Stimulated activated CD4-positive, alpha-beta T cell treated with anti-CD3 and anti-CD28 coated beads, Interleukin-1b, Interleukin-23, amount 100 ng/mL, for 1 hour (primary cell): ENCODE data around the gene UTF1.

Source experiments
- DNase-seq, 2 donors: peaks; one replicate each; pipeline ENCODE4 v3.0.0-alpha.2; 2020; ENCODE audit warnings: low read depth in 2 of 2

UTF1 gene

DNA sequence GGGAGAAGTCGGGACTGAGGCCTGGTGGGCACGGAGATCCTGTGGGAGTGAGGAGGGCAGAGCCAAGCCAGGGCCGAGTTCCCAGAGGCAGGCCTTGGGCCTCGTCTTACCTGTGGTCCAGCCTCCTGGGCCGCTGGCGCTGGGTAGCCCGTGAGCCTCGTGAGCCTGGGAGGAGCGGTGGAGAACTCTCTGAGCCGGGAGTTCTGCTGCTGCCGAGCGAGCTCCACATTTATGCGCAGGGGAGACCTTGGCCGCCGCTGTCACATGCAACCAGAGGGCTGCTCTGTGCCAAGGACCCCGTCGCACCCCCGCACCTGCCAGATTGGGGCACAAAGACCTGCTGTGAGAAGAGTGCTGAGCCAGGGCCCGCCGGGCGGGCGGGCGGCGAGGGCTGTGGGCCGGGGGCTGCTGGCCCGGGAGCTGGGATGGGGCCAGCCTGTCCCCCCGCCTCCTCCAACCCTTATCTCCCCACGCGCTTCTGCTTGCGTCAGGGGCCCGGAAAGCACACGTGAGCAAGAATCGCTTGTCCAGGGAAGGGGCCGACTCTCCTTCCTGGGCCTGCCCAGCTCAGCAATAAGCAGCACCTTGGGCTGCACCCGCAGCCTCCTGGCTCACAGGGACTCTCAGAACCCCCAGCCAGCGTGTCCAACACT, 17.8 kb downstream of the UTF1 start:
- no peak for DNase-seq

DNA sequence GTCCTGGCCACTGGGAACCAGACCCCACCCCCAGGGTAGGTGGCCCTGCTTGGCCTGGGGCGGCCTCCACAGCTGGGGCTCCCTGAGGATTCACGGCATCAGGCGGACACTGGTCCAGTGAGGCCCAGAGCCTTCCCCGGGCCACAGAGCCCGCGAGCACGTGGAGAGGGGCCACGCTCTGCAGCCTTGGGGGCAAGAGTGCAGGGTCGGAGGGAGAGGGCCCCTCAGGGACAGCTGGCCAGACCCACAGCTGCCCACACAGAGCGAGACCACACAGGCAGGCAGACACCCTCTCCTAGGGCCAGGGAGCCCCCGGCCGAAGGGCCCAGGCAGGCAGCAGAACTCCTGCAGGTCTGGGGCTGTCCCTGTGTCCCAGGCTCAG, 18.3 kb downstream of the UTF1 start:
- no peak for DNase-seq

DNA sequence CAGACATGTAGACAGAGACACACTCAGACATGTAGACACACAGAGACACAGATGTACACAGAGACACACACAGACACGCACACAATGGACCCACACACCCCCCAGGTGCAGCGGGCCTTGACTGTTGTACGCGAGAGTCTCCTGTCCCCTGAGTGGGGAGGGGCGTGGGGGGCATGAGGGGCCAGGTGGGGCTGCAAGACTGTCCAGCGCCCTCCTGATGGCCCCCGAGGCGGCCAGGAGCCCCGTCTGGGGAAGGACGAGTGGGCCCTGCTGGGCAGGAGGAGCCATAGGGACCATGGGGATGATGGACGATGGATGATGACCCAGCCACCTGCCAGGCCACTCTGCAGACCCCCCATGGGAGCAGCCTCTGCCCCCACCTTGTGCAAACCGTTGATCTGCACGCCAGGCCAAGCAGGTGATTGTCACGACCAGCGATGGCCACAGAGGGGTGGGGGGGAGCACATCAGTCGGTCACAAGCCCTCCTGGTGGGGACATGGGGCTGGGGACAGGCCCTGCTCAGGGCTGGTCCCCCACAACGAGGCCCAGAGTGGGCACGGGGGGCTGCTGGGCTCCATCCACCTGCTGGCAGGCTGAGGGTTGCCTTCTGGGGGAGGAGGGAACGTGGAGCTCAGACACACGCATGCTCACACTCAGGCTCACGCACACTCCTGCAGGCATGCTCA, 19.2 kb downstream of the UTF1 start:
- no peak for DNase-seq

DNA sequence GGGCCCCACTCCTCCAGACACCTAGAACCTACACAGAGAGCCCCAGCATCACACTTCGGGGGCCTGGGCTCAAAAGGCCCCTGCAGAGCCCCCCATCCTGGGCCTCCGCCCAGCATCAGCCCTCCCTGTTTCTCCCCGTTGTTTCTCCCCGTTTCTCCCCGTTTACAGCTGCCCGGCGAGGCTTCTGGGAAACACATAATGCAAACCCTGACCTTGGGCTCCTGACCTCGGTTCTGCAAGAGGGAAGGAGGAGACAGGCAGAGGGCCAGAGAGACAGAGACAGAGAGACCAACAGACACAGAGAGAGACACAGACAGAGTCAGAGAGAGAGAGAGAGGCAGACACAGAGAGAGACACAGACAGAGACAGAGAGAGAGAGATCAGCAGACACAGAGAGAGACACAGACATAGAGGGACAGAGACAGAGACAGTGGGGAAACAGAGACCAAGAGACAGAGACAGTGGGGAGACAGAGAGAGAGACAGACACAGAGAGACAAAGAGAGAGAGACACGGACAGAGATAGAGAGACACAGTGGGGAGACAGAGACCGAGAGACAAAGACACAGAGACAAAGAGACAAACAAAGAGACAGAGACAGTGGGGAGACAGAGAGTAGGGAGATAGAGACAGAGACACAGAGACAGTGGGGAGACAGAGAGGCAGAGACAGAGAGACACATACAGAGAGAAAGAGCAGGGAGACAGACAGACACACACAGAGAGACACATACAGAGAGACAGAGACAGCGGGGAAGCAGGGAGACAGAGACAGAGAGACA, 20.1 kb downstream of the UTF1 start:
- no peak for DNase-seq

DNA sequence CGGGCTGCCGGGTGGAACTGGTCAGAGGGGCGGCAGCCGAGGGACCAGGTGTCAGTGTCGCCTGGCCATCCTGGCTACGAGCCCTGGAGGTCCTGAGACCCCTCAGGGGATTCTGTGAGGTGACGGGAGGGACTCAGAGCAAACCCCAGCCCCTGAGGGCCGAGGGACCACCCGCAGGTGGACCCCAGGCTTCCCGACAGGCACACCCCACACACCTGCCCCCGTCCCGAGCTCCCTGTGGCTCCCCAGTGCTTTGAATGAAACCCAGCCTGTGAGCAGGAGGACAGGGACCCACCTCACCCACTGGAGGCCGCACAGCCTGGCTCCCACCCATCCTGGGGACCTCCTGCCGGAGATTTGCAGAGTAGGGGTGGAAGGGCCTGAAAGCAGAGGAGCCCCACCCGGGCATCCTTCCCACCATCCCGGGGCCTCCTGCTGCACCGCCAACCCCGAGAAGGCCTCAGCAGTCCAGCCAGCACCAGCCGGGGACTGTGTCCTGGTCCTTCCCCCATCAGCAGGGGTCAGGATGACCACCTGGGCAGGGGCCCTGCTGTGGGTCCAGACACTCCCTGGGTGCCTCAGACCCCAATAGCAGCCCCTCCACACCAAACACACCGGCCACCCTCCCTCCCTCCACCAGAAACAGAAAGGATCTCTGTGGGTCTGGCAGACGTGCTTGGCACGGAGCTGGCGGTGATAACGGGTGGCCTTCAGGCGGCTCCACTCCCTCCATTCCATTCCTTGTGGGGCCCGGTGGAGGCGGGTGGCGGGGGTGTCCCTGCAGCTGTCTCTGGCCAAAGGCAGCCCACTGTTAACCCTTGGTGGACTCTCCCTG, 21.6 kb downstream of the UTF1 start:
- no peak for DNase-seq

DNA sequence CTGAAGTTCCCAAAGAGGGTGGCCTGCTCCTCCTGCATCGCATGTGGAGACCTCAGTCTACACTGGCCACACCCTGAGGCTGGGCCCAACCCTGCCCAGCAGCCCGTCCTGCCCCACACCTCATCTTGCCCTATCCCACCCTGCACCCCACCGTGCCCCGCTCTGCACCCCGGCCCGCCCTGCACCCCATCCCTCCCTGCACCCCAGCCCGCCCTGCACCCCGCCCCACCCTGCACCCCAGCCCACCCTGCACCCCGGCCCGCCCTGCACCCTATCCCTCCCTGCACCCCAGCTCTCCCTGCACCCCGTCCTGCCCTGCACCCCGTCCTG, 22.2 kb downstream of the UTF1 start:
- no peak for DNase-seq

DNA sequence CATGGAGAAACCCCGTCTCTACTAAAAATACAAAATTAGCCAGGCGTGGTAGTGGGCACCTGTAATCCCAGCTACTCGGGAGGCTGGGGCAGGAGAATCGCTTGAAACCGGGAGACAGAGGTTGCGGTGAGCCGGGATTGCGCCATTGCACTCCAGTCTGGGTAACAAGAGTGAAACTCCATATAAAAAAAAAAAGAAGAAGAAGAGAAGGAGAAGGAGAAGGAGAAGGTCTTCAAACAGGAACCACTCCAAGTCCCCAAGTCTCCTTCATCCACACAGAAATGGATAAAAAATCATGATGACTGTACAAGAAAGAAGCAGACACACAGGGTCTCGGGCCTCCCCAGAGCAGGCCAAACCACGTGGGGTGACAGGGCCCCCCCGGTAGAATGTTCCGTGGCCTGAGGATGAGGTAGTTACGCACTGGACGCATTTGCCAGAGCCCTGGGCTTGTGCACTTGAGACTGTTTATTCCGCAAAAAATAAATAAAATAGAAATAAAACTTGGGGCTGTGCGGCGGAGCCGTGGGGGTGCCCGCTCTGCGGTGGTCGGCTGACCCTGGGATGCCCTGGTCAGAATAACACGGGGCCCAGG, 23.4 kb downstream of the UTF1 start:
- DNase-seq, result no peak

DNA sequence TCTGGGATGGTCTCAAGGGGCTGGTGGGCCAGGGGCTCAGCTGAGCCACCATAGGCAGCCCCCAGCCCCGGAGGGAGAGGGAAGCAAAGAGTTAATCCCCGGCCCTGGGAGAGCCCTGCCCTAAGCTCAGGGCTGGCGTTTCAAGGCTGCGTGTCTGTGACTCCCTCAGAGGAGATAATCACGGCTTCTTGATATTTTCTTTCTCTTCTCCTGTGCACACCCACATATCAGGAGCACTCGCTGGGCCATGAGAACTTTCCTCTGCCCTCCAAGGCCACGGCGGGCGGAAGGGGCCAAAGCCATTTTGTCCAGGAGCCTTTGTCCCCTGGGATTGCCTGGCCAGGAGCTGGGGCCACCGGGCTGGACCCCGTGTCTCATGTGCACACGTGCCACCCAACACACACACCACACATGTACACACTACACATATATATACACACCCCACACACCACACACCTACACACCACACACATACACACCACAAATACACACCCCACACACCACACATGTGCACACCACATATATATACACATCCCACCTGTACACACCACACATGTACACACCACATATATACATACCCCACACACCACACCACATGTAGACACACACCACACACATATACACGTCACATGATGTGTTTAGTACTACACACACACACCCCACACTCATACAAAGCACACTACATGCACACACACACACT, 24.6 kb downstream of the UTF1 start:
- no peak for DNase-seq

DNA sequence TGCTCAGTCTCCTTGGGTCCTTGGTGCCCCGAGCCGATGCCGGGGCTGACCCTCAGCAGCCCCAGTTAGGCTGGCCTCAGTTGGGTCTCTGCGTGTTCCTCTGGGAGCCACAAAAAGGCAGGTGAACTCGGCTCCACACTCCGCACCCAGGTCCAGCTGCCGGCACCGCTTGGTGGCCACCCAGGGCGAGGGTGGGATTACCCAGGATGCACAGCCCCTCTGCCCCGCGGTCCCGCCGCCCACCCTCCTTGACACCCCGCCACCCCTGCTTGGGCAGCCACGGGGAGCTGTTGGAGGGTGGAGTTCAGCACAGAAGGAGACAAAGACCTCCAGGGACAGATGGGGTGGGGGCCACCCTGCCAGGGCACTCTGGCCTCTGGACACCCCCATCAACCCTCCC, 25.3 kb downstream of the UTF1 start:
- DNase-seq, result no peak

DNA sequence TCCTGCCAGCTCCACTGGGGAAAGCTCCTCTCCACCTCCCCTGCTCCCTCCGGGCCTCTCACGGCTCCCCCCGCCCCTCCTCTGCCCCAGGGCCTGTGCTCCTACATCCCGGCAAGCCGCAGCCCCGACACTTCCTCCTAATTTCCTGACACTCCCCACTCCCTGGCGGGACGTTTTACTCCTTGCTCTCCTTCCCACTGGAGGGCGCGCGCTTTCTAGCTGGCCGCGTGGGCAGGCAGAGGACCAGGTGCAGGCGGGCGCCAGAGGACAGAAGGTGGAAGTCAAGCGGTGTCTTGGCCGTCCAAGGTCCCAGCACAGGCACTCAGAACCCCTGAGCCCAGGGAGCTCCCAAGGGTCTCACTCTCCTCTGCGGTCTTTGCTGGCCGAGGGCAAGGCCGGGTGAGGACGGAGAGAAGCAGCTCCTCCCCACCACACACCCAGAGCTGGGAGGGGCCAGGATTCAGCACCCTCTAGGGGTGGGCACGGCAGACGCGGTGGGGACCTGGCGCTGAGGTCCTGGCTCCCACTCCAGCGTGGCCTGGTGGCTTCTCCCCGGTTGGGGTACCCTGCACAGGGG, 27.6 kb downstream of the UTF1 start:
- no peak for DNase-seq

DNA sequence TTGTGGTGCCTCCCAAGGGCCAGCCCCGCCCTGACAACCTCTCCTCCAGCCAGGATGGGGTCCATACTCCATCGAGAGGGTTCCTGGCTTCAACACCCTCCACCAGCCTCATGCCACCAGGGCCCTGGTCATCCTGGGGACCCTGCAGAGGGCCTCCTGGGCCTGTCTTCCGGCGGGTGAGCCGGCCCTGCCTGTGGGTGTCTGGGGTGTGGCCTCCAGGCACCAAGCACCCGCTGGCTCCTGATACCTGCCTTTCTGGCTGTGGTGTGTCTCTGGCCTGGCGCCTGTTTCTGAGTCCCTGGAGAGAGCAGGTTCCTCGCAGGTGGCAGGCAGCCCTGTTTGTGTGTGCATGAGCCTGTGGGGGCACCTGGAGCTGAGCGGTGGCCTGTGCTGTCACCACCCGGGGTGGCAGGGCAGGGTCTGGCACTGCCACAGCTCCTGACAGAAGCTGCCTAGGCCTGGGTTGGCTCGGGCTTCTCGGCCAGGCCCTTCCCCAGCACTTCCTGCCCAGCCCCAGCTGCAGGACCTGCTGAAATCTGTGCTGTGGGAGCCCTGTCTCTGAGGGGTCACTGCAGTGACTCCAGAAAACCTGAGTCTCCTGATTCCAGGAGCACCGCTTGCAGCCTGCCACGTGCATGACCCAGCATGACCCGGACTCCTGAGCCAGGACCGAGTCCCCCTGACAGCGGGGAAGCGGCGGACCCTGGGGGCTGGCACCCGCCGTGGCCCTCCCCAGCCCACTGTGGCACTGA, 28.2 kb downstream of the UTF1 start:
- DNase-seq, result no peak

DNA sequence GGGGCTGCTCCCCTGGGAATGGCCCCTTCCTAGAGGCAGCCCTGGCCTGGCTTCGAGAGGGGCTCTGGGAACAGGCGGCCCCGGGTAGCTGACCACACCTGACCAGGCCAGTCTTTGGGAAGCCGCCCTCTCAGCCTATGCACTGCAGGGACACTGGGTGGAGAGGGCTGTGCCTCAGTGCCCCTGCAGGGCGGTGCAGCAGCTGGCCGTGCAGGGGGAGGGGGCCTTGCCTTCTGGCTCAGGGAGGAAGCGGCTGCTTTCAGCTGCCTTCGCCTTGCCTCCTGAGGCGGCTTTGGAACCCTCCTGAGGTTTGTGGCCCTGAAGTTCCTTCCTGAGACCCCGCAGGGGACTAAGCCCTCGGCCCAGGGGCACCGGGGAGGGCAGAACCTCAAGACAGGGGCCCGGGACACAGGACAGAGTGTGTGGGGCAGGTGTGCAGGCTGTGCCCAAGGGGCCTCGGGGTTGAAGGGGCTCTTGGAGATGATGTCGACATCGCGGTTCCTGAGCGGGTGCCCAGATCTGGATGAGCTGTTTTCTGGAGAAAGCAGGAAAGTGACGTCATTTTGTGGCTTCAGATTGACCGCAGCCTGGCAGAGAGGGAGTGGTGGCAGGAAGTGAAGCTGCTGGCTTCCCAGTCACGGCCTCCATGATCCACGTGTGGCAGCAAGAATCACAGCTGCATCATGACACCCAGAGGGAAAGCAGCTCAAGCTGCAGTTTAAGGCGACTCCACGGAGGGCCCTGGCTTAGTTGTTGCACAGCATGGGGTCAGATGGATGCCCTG, 29.0 kb downstream of the UTF1 start:
- peak; percentile 47 to 50 for DNase-seq

DNA sequence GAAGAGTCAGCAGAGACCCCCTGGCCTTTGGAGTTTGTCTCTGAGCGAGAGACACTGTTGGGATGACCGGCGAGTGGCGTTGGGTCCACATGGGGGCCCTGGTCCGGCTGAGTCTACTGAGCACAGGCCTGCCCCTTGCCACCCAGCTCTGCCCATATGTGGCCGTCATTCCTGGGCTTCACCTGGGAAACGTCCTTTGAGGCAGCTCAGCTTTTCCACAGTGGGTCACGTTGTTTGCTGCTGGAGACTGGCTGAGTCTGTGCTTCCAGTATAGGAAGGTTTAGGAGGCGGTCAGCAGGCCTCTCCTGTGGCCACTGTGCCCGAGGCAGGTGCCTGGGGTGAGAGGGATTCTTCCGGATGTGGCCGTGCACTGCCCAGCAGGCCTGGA, 29.6 kb downstream of the UTF1 start:
- no peak for DNase-seq

DNA sequence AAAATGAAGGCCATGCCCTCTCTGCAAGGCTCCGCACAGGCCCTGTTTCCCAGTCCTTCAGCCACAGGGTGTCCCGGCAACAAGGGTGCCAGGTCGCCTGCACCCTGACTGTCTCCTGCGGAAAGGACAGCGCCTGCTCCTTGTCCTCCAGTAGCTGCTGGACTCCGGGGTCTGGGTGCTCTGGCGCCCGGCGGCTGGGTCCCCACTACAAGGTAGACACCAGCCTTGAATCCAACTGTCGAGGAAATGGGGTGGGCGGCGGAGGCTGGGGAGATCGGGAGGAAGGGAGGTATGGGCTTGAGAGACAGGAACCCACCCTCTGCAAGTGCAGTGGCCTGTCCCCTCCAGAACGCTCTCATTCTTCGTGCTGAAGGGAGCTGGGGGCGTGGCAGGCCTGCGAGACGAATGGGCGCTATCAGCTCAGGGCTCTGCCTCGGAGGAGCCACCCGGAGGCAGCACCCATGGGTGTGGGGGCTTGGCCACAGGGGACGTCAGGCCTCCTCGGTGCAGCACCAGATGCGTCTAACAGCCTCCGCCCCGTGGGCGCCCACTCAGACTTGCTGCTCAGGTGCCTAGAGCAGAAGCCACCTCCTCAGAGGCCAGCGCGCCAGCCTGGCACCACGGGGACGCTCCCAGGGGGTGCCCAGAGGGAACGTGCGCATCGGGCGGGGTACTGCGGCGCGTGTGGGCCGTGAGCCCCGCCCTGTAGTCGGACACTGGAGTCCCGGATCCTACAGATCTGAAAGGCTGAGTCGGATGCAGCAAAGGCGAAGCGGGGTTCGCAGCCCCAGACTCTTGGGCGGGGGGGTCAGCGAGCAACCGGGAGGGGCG, 31.1 kb downstream of the UTF1 start:
- DNase-seq, result no peak

DNA sequence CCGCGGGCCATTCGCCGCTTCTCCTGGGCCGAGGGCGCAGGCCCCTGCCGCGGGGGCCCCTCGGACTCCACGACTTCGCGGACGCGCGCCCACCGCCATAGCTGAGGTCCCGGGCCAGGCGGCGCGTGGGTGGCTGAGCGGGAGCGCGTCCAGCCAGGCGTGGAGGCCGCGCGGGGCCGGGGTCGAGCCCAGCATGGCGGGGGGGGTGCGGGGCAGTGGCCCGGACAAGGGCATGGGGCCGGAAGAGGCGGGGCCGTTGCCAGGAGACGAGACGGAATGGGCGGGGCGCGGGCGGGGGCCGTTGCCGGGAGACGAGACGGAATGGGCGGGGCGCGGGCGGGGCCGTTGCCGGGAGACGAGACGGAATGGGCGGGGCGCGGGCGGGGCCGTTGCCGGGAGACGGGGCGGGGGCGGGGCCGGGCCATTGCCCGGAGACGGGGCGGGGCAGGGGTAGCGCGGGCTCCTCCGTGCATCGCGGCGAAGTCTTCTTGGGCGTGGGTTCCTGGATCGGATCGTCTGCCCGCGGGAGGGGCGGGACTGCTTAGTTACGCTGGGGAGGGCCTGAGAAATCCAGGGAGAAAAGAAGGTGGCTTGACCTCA, 31.8 kb downstream of the UTF1 start:
- DNase-seq, result peak; percentile 72 to 76

DNA sequence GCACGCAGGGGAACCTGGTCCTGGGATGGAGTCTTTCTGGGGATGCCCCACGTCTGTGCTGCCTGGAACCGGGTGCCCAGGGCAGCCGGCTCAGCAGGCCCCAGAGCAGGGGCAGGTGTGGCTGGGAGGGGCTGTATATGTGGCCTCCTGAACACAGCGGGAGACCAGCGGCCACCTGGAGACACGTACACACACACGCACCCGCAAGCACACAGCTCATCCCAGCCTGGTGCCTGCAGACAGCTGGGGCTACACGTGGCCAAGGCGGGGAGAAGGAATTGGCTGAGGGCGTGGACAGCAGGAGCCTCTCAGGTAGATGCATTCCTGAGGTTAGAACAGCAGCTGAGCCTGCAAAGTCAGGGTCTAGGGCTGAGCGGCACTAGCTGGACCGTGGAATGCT, 32.7 kb downstream of the UTF1 start:
- DNase-seq, result no peak

DNA sequence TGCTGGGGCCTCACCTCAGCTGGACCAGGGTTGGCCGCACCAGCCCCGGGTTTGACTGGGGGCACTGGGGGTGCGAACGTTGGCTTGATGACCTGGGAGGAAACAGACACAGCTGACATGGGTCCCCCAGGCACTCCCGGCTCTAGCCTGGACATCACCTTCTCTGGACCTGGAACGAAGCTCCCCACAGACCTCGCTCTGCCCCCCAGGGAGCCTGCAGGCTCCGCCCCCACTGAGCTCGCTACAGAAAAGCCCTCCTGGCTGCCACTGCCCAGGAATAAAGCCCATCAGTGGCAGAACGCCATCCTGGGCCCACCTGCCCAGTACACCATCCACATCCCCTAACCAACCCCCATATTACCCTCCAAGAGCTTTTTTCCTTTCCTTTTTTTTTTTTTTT, 33.7 kb downstream of the UTF1 start:
- DNase-seq, result no peak

DNA sequence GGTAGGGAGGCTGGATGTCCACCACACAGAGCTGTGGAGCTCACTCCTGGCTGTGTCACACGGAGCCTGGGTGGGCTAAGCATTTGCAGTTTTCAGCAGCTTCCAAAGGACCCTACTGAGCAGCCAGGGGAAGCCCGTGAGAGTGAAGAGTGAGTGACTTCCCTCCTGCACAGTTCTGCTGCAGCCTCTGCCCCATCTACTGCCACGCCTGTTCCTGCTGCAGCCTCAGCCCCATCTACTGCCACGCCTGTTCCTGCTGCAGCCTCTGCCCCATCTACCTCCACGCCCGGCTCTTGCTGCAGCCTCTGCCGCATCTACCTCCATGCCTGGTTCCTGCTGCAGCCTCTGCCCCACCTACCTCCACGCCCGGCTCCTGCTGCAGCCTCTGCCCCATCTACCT, 34.4 kb downstream of the UTF1 start:
- no peak for DNase-seq
